COLO668 (cell line): ENCODE results near the gene ABHD5.

Experiments
- DNase-seq: peaks from one replicate; lab custom pipeline; 2025; ENCODE audit not compliant: unreplicated experiment; lab: John Stamatoyannopoulos, UW

ABHD5 gene

DNA sequence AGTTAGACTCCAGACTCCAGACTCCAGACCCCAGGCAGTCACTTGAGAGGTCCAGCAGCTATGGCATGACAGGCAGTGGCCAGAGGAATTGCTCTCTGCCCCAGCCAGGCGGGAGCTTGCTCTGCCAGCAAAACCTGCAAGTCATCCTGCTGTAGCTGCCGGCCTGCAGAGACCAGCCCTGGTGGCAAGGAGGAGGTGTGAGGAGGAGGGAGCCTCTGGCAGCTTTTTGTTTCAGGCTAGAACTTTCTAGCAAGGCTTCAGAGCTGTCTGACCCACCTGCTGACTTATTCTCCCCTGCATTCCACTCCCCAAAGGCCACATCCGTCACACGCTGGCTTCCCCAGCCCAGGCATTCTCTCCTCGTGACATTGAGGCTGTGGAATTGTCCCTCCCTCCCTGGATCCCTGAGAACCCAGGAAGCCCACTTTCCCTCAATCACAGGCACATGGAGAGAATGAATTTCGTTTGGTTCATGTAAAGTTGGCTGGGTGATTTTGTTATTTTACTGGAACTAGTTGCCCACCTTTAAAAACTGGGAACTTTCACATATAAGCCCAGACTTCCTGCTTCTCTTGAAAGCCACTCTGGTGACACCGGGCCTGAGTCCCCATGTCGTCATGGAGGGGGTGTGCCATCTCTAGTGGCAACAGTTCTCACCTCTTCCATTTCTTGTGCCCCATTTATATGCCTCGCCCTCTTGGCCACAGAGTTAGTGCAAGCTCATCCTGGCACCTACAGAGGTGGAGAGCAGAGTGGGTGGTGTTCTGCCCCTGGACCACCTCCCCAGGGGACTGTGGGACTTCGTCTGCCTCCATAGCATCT is 82.7 kb downstream of the ABHD5 start:
- no peak for DNase-seq

DNA sequence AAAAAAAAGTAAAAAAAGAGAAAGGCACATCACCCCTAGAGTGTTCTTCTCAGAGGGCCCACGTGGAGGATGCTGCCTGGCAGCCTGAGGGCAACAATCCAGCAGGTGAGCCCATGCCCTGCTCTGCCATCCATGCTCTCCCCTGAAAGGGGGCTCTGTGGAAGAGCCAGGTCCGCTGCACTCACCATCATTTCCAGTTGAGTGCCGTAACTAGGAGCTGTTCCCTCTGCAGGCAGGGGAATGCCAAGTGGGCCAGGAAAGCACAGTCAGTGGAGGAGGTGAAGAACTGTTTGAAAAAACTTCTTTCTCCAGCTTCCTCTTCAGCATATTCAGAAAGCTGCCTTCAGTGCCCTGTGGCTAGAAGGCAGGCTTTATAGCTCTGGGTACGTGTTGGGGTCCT is 84.1 kb downstream of the ABHD5 start:
- no peak for DNase-seq

GRCh38 chr3:43776101-43776500 is 85.4 kb downstream of the ABHD5 start:
- no peak for DNase-seq

GRCh38 chr3:43779850-43780249 is 89.1 kb downstream of the ABHD5 start:
- DNase-seq, result no peak

DNA sequence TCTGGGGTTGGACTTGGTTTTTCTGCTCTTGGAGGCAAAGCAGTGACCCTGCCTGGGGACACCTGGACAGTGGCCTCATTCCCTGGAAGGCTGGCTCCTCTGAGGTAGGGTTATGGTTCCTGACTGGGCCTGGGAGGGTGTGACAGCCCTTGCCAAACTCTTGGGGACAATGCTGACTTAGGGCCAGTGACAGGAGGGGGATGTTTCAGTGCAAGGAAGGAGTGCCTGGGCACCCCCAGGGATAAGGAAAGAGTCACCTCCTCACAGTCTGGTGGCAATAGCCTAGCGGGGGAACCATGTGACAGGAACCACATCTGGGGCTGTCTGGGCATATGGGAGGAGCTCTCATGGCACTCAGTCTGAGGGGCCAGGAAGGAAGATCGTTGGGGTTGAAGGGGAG is 91.8 kb downstream of the ABHD5 start:
- DNase-seq, result no peak
